Stimulated activated CD8-positive, alpha-beta memory T cell treated with anti-CD3 and anti-CD28 coated beads, Interleukin-7, amount 100 ng/mL, for 48 hours (primary cell): ENCODE results near the gene DEFB131B.
"Not testable (repeated sequence)": the region's sequence is repeated elsewhere in the genome, so short reads cannot be mapped to it uniquely, and the experiment has no call there.

Source experiments
- DNase-seq, 2 donors: peaks; one replicate each; pipeline ENCODE4 v3.0.0-alpha.2; 2020; ENCODE audit warnings: low read depth in 1 of 2; ENCODE audit errors: extremely low read depth in 1 of 2

The DEFB131B gene

GRCh38 chr11:71910775-71911174, 32.5 kb downstream of the DEFB131B start:
- DNase-seq = not testable (repeated sequence)

- DNase-seq = peak; percentile 33 to 79
Measured at GRCh38 chr11:71911321-71911985, 33.2 kb downstream of the DEFB131B start.

GRCh38 chr11:71911986-71912340, 33.7 kb downstream of the DEFB131B start:
- DNase-seq = not testable (repeated sequence)

- DNase-seq = no peak
Measured at GRCh38 chr11:71913756-71914526, 35.7 kb downstream of the DEFB131B start.

GRCh38 chr11:71914617-71915189, 36.5 kb downstream of the DEFB131B start:
- no peak for DNase-seq

- no peak for DNase-seq
Measured at GRCh38 chr11:71917646-71918140, 39.4 kb downstream of the DEFB131B start.

- DNase-seq = peak; percentile 47 to 70
Measured at GRCh38 chr11:71927820-71928736, 49.8 kb downstream of the DEFB131B start, which contains the start of gene XNDC1N. XNDC1N (minus strand) TSS chr11:71928594; CDS start chr11:71923353, 5,241 bp downstream.

- DNase-seq = peak; percentile 93 to 99
Measured at GRCh38 chr11:71928737-71929443, 50.6 kb downstream of the DEFB131B start, which contains the start of gene RNF121. RNF121 (plus strand) TSS chr11:71929046; CDS start chr11:71929062, 16 bp downstream.

GRCh38 chr11:71929491-71929890, 51.2 kb downstream of the DEFB131B start:
- no peak for DNase-seq

- peak in 1 of 2 donors; percentile 10 for DNase-seq
Measured at GRCh38 chr11:71930556-71931244, 52.4 kb downstream of the DEFB131B start.

- DNase-seq = no peak
Measured at GRCh38 chr11:71931245-71931602, 53.0 kb downstream of the DEFB131B start.

GRCh38 chr11:71933141-71933933, 55.1 kb downstream of the DEFB131B start:
- DNase-seq = no peak
